Measurements from ENCODE around the gene BCL7B.

BCL7B gene

GRCh38 chr7:73595358-73595757 lies 37.9 kb upstream of the BCL7B start:
- POLR2A ChIA-PET, result interaction anchor here (1.1 kb wide), 1 partner anchor 17 kb away, joined by 3 read pairs; the partner anchor contains the start of gene TBL2
- TF ChIP-seq ZNF266 (tag by site-specific recombination; IDR thresholded peaks at IDR 0.05; ENCODE audit: low read depth), result no peak
- TF ChIP-seq, protein P1, sequence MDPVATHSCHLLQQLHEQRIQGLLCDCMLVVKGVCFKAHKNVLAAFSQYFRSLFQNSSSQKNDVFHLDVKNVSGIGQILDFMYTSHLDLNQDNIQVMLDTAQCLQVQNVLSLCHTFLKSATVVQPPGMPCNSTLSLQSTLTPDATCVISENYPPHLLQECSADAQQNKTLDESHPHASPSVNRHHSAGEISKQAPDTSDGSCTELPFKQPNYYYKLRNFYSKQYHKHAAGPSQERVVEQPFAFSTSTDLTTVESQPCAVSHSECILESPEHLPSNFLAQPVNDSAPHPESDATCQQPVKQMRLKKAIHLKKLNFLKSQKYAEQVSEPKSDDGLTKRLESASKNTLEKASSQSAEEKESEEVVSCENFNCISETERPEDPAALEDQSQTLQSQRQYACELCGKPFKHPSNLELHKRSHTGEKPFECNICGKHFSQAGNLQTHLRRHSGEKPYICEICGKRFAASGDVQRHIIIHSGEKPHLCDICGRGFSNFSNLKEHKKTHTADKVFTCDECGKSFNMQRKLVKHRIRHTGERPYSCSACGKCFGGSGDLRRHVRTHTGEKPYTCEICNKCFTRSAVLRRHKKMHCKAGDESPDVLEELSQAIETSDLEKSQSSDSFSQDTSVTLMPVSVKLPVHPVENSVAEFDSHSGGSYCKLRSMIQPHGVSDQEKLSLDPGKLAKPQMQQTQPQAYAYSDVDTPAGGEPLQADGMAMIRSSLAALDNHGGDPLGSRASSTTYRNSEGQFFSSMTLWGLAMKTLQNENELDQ (tag by site-specific recombination; IDR thresholded peaks at IDR 0.05; ENCODE audit: low read depth), result no peak
- H3K4me1 ChIP-seq (ENCODE audit: control insufficient read depth, insufficient read depth, low read length), result no peaks in the 10 kb centered on the region
- CTCF ChIA-PET, result interaction anchor here (0.6 to 1.0 kb wide), 2 partner anchors 13 to 145 kb away, joined by 3 to 4 read pairs; no protein-coding TSS in a partner anchor
- H3K9me3 ChIP-seq (ENCODE audit: control insufficient read depth, insufficient read depth, low read depth, low read length), result no peaks in the 10 kb centered on the region
- H3K36me3 ChIP-seq (ENCODE audit: control insufficient read depth in 2 of 2, insufficient read depth in 1 of 2, low read length in 2 of 2), result no peaks in the 10 kb centered on the region
- H3K27ac ChIP-seq (ENCODE audit: extremely low read depth, low read depth, low read length), result no peak overlapping the region
- H3K4me3 ChIP-seq (ENCODE audit: low read depth, low read length), result no peak overlapping the region

GRCh38 chr7:73593207-73594045 lies 35.9 kb upstream of the BCL7B start:
- Histone ChIP-seq H3K36me3 (ENCODE audit: control insufficient read depth in 2 of 2, insufficient read depth in 1 of 2, low read length in 2 of 2) (no peaks in the 10 kb centered on the region), H3K27ac (ENCODE audit: extremely low read depth, low read depth, low read length) (no peak overlapping the region), H3K4me1 (ENCODE audit: control insufficient read depth, insufficient read depth, low read length) (no peaks in the 10 kb centered on the region), H3K4me3 (ENCODE audit: low read depth, low read length) (no peak overlapping the region), H3K9me3 (ENCODE audit: control insufficient read depth, insufficient read depth, low read depth, low read length) (no peaks in the 10 kb centered on the region)
- ChIA-PET POLR2A (interaction anchor here (1.4 kb wide), 1 partner anchor 31 kb away, joined by 3 read pairs; the partner anchor contains the start of gene MLXIPL), CTCF (interaction anchor here (0.5 to 1.2 kb wide), 3 partner anchors 11 to 270 kb away, joined by 3 read pairs; no protein-coding TSS in a partner anchor)
- no peak for TF ChIP-seq ZNF776 (tag by site-specific recombination; IDR thresholded peaks at IDR 0.05; ENCODE audit: borderline replicate concordance)
- no peak for TF ChIP-seq ZNF621 (tag by site-specific recombination; IDR thresholded peaks at IDR 0.05)
- TF ChIP-seq, protein P2, sequence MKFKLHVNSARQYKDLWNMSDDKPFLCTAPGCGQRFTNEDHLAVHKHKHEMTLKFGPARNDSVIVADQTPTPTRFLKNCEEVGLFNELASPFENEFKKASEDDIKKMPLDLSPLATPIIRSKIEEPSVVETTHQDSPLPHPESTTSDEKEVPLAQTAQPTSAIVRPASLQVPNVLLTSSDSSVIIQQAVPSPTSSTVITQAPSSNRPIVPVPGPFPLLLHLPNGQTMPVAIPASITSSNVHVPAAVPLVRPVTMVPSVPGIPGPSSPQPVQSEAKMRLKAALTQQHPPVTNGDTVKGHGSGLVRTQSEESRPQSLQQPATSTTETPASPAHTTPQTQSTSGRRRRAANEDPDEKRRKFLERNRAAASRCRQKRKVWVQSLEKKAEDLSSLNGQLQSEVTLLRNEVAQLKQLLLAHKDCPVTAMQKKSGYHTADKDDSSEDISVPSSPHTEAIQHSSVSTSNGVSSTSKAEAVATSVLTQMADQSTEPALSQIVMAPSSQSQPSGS (tag by site-specific recombination; IDR thresholded peaks at IDR 0.05; ENCODE audit: low read depth), result no peak
- TF ChIP-seq ZNF341 (tag by site-specific recombination; IDR thresholded peaks at IDR 0.05; ENCODE audit: low read depth), result no peak

GRCh38 chr7:73586911-73587310 lies 29.4 kb upstream of the BCL7B start:
- no peaks in the 10 kb centered on the region for H3K4me1 ChIP-seq (ENCODE audit: control insufficient read depth, insufficient read depth, low read length)
- POLR2A ChIA-PET, result interaction anchor here (0.7 to 1.8 kb wide), 3 partner anchors 9 to 128 kb away, joined by 3 to 6 read pairs (median 6); partner anchors contain the start of gene TBL2
- TF ChIP-seq ZNF311 (tag by site-specific recombination; IDR thresholded peaks at IDR 0.05; ENCODE audit: borderline replicate concordance) (no peak), ZNF394 (tag by site-specific recombination; IDR thresholded peaks at IDR 0.05; ENCODE audit: borderline replicate concordance) (no peak)
- H3K36me3 ChIP-seq (ENCODE audit: control insufficient read depth in 2 of 2, insufficient read depth in 1 of 2, low read length in 2 of 2), result no peaks in the 10 kb centered on the region
- CTCF ChIA-PET, result interaction anchor here (1.0 kb wide), 1 partner anchor 18 kb away, joined by 3 read pairs; no protein-coding TSS in a partner anchor
- no peak overlapping the region for H3K27ac ChIP-seq (ENCODE audit: extremely low read depth, low read depth, low read length)
- H3K4me3 ChIP-seq (ENCODE audit: low read depth, low read length), result no peak overlapping the region
- H3K9me3 ChIP-seq (ENCODE audit: control insufficient read depth, insufficient read depth, low read depth, low read length), result no peaks in the 10 kb centered on the region

- TF ChIP-seq, protein P3, sequence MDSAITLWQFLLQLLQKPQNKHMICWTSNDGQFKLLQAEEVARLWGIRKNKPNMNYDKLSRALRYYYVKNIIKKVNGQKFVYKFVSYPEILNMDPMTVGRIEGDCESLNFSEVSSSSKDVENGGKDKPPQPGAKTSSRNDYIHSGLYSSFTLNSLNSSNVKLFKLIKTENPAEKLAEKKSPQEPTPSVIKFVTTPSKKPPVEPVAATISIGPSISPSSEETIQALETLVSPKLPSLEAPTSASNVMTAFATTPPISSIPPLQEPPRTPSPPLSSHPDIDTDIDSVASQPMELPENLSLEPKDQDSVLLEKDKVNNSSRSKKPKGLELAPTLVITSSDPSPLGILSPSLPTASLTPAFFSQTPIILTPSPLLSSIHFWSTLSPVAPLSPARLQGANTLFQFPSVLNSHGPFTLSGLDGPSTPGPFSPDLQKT (IDR thresholded peaks at IDR 0.05; ENCODE audit: borderline replicate concordance, low read depth, low read length), result no peak
- TF ChIP-seq GFI1B (tag by site-specific recombination; IDR thresholded peaks at IDR 0.05) (no peak), ZNF10 (tag by site-specific recombination; IDR thresholded peaks at IDR 0.05) (no peak), ZNF548 (tag by site-specific recombination; IDR thresholded peaks at IDR 0.05) (no peak), ZNF658 (tag by site-specific recombination; IDR thresholded peaks at IDR 0.05) (no peak), ZNF416 (tag by site-specific recombination; IDR thresholded peaks at IDR 0.05) (no peak), ZNF223 (tag by site-specific recombination; IDR thresholded peaks at IDR 0.05) (no peak), ZNF174 (tag by site-specific recombination; IDR thresholded peaks at IDR 0.05) (no peak), REPIN1 (tag by site-specific recombination; IDR thresholded peaks at IDR 0.05; ENCODE audit: low read depth) (no peak)
- TF ChIP-seq, protein P4, sequence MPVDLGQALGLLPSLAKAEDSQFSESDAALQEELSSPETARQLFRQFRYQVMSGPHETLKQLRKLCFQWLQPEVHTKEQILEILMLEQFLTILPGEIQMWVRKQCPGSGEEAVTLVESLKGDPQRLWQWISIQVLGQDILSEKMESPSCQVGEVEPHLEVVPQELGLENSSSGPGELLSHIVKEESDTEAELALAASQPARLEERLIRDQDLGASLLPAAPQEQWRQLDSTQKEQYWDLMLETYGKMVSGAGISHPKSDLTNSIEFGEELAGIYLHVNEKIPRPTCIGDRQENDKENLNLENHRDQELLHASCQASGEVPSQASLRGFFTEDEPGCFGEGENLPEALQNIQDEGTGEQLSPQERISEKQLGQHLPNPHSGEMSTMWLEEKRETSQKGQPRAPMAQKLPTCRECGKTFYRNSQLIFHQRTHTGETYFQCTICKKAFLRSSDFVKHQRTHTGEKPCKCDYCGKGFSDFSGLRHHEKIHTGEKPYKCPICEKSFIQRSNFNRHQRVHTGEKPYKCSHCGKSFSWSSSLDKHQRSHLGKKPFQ (tag by site-specific recombination; IDR thresholded peaks at IDR 0.05), result no peak
- ChIA-PET CTCF (interaction anchor here (0.6 to 0.9 kb wide), 2 partner anchors 35 to 140 kb away, joined by 4 read pairs; no protein-coding TSS in a partner anchor), POLR2A (interaction anchor here (1.0 kb wide), 1 partner anchor 153 kb away, joined by 3 read pairs; the partner anchor contains the start of gene ABHD11)
- no peak overlapping the region for H3K4me3 ChIP-seq (ENCODE audit: low read depth, low read length)
- no peaks in the 10 kb centered on the region for H3K4me1 ChIP-seq (ENCODE audit: control insufficient read depth, insufficient read depth, low read length)
- H3K27ac ChIP-seq (ENCODE audit: extremely low read depth, low read depth, low read length), result no peak overlapping the region
- H3K9me3 ChIP-seq (ENCODE audit: control insufficient read depth, insufficient read depth, low read depth, low read length), result no peaks in the 10 kb centered on the region
- no peaks in the 10 kb centered on the region for H3K36me3 ChIP-seq (ENCODE audit: control insufficient read depth in 2 of 2, insufficient read depth in 1 of 2, low read length in 2 of 2)
These were observed 27.7 kb upstream of the BCL7B start for GRCh38 chr7:73585196-73585595.
